A549 (cell line): Measurements from ENCODE around the gene SRC. TPM values are rescaled to one million over a fixed set of nuclear protein-coding genes. Genes with fewer than 3 reads are reported as not detected.

Experiments used
- ATAC-seq, 2 experiments: fragments of 200-7000 bp in 1 of 2; fragments of >200 bp in 1 of 2; cut with Nextera tagmentation in 1 of 2; cut with Tn5 transposase in 1 of 2; 3 replicates each; pipeline versions ENCODE4 v1.8.0 to v1.9.1; 2018 to 2020; ENCODE audit warnings: mild to moderate bottlenecking in 1 of 2, moderate library complexity in 1 of 2
- CTCF ChIA-PET: fragments of 300-600 bp; sonication (Branson Sonifier 250); formaldehyde crosslinking; extraction: SDS; loops from one replicate; lab custom pipeline; 2021; ENCODE audit warnings: antibody characterized with exemption, inconsistent platforms; lab: Yijun Ruan, JAX
- POLR2A ChIA-PET: fragments of 350-600 bp; formaldehyde crosslinking; extraction: SDS; loops from one replicate; lab custom pipeline; 2021; ENCODE audit warnings: antibody characterized with exemption, inconsistent platforms; lab: Yijun Ruan, JAX
- DNase-seq, 2 experiments: peaks; one replicate each; pipeline versions ENCODE4 v3.0.0 to v3.0.0-alpha.2; 2011 to 2016; ENCODE audit warnings: low read depth in 1 of 2, low spot score in 1 of 2
- FAIRE-seq: peaks from 2 replicates; lab custom pipeline; 2011; peaks lifted over from hg19 to GRCh38; lab: Jason Lieb, UNC
- H3K27ac ChIP-seq, 2 experiments: fragments of >200 bp; sonication (Bioruptor Twin); formaldehyde crosslinking; 3 replicates each; pipeline ENCODE4 v1.5.1; 2016 to 2017
- H3K4me1 ChIP-seq: fragments of >200 bp; sonication (Bioruptor Twin); formaldehyde crosslinking; 3 replicates; pipeline ENCODE4 v1.6.1; 2016
- H3K4me2 ChIP-seq: fragments of >200 bp; sonication (Bioruptor Twin); formaldehyde crosslinking; 3 replicates; pipeline ENCODE4 v1.6.1; 2016
- H3K4me3 ChIP-seq: fragments of >200 bp; sonication (Bioruptor Twin); formaldehyde crosslinking; 3 replicates; pipeline ENCODE4 v1.5.1; 2016
- H3K9me3 ChIP-seq: fragments of >200 bp; sonication (Bioruptor Twin); formaldehyde crosslinking; 3 replicates; pipeline ENCODE4 v1.6.1; 2016
- BHLHE40 ChIP-seq: IDR thresholded peaks from 2 replicates; pipeline ENCODE4 v1.6.1; 2012; ENCODE audit warnings: low read depth, low read length, inconsistent platforms
- CBX2 ChIP-seq: fragments of 200-600 bp; sonication (generic); IDR thresholded peaks from 2 replicates; pipeline ENCODE4 v1.6.1; 2016; ENCODE audit warnings: low read depth, mild to moderate bottlenecking, borderline replicate concordance
- CBX8 ChIP-seq: fragments of 200-600 bp; sonication (generic); IDR thresholded peaks from 2 replicates; pipeline ENCODE4 v1.6.1; 2016
- FOSB ChIP-seq: fragments of 250-450 bp; sonication (Bioruptor Pico); IDR thresholded peaks from 2 replicates; pipeline ENCODE4 v1.5.0; 2020; ENCODE audit warnings: mild to moderate bottlenecking, moderate library complexity
- FOXS1 ChIP-seq: fragments of 250-450 bp; sonication (Bioruptor Pico); IDR thresholded peaks from 2 replicates; pipeline ENCODE4 v1.5.0; 2020; ENCODE audit warnings: mild to moderate bottlenecking, moderate library complexity
- HDAC2 ChIP-seq: fragments of 200-600 bp; sonication (generic); IDR thresholded peaks from 2 replicates; pipeline ENCODE4 v1.6.1; 2016
- JUNB ChIP-seq: fragments of >200 bp; sonication (Bioruptor Twin); formaldehyde crosslinking; IDR thresholded peaks from 2 replicates; pipeline ENCODE4 v1.6.1; 2016
- KDM1A ChIP-seq: fragments of 200-600 bp; sonication (generic); IDR thresholded peaks from 2 replicates; pipeline ENCODE4 v1.6.1; 2016; ENCODE audit warnings: low read depth, mild to moderate bottlenecking
- KDM5A ChIP-seq: fragments of 200-600 bp; sonication (generic); IDR thresholded peaks from 2 replicates; pipeline ENCODE4 v1.6.1; 2016; ENCODE audit warnings: antibody characterized with exemption, mild to moderate bottlenecking
- MAZ ChIP-seq: fragments of 150-350 bp; IDR thresholded peaks from 2 replicates; pipeline ENCODE4 v1.6.1; 2014; ENCODE audit warnings: antibody characterized with exemption, low read depth, low read length, borderline replicate concordance
- MYC ChIP-seq: IDR thresholded peaks from 2 replicates; pipeline ENCODE4 v1.6.1; 2012; ENCODE audit warnings: mild to moderate bottlenecking, inconsistent platforms, low read length, improper control_type of control experiment, borderline replicate concordance
- NPAS2 ChIP-seq: fragments of 250-450 bp; sonication (Bioruptor Pico); IDR thresholded peaks from 2 replicates; pipeline ENCODE4 v1.8.0; 2022; ENCODE audit warnings: mild to moderate bottlenecking, moderate library complexity, borderline replicate concordance
- NR3C1 ChIP-seq: fragments of >200 bp; sonication (Bioruptor Twin); formaldehyde crosslinking; IDR thresholded peaks from 3 replicates; pipeline ENCODE4 v1.6.1; 2017
- PHF8 ChIP-seq: fragments of 200-600 bp; sonication (generic); IDR thresholded peaks from 2 replicates; pipeline ENCODE4 v1.6.1; 2016; ENCODE audit warnings: low read depth, mild to moderate bottlenecking, antibody characterized with exemption, moderate library complexity, borderline replicate concordance
- RFX5 ChIP-seq: fragments of 450-650 bp; IDR thresholded peaks from 2 replicates; pipeline ENCODE4 v1.7.1; 2014; ENCODE audit warnings: antibody characterized with exemption, mild to moderate bottlenecking, moderate library complexity
- RNF2 ChIP-seq: fragments of 200-600 bp; sonication (generic); IDR thresholded peaks from 2 replicates; pipeline ENCODE4 v1.6.1; 2016; ENCODE audit warnings: low read depth, mild to moderate bottlenecking, antibody characterized with exemption, moderate library complexity, borderline replicate concordance
- TFCP2L1 ChIP-seq: fragments of 250-450 bp; sonication (Bioruptor Pico); IDR thresholded peaks from 2 replicates; pipeline ENCODE4 v1.5.0; 2021; ENCODE audit warnings: mild to moderate bottlenecking
- ZC3H11A ChIP-seq: fragments of 450-650 bp; IDR thresholded peaks from 2 replicates; pipeline ENCODE4 v1.6.1; 2014; ENCODE audit warnings: antibody characterized with exemption, mild to moderate bottlenecking
- ZFP36 ChIP-seq: fragments of 450-650 bp; IDR thresholded peaks from 2 replicates; pipeline ENCODE4 v1.6.1; 2014; ENCODE audit warnings: borderline replicate concordance; ENCODE audit not compliant: partially characterized antibody
- ZNF302 ChIP-seq: fragments of 250-450 bp; sonication (Bioruptor Pico); IDR thresholded peaks from 2 replicates; pipeline ENCODE4 v1.9.0; 2021; ENCODE audit warnings: inconsistent platforms, mild to moderate bottlenecking, moderate library complexity
- ZSCAN20 ChIP-seq: fragments of 250-450 bp; sonication (Bioruptor Pico); IDR thresholded peaks from 2 replicates; pipeline ENCODE4 v1.8.0; 2022; ENCODE audit warnings: mild to moderate bottlenecking, moderate library complexity
- WGBS: methylation state at CpG from one replicate; pipeline ENCODE4 v1.1.6; 2017; ENCODE audit errors: missing lambda C conversion rate; 5-methylcytosine and 5-hydroxymethylcytosine counted together
- polyA plus RNA-seq, 4 experiments: library from polyadenylated mRNA; depleted of rRNA in 3 of 4; stranded (reverse); fragments of >200 nt; fragmentation: RNase III in 1 of 4; extraction: RNeasy Plus Mini Kit Qiagen cat#74134 plus additional on column Dnase treatment in 1 of 4; gene quantifications; 2 replicates in 3 of 4; 3 replicates in 1 of 4; pipeline ENCODE4 v1.2.3, GENCODE V29; 2011 to 2017
- TF ChIP-seq, protein P1 (sequence below): IDR thresholded peaks from 2 replicates; pipeline ENCODE4 v1.6.1; 2012; ENCODE audit warnings: low read depth, borderline replicate concordance
- TF ChIP-seq, protein P2 (sequence below): IDR thresholded peaks from 2 replicates; pipeline ENCODE4 v1.6.1; 2012
- TF ChIP-seq, protein P3 (sequence below): fragments of 450-650 bp; IDR thresholded peaks from 2 replicates; pipeline ENCODE4 v1.6.1; 2014; ENCODE audit warnings: antibody characterized with exemption

Gene SRC
- polyA plus RNA-seq, 2 of the 4 experiments (the other 2 are of a cell fraction), result 139 to 154 TPM

DNA sequence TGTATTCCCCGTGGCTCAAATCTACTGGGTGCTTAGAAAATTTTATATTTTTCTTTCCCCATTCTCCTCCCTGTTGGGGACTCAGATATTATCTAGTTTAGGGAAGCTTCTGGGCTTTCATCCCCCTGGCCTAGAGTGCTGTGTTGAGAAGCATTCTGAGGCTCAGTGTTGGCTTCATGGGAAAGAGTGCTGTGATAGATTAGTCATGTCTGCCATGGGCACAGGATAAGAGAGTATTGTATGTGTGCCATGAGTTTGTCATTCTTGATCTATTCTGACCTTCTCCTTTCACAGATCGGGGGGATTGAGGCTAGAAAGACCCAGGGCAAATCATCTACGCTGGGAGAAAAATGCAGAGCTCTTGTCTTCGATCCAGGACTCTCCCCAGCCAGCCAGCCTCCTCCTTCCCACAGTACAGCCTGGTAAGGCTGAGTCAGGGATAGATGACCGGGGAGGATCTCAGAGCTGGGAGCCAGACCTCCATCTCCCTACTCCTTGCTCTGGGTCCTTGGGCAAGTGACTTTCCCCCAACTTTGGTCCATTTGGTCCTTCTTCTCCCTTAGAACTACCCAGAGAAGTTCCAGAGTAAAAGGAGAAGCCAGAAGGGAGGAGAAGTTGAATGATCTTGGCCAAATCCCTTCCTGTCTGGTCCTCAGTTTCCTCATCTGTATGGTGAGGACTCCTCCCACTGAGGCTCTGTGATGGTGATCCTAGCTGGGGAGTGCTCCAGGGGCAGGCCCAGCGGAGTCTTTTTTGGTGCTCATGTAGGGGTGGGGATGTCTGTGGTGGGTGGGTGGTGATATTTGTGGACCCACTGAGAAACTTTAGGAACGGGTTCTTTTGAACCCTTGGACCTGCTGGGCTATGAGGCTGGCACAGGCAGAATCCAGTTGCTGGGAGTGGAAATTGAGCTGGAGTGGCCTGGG is 5.0 kb downstream of the SRC start:
- Histone ChIP-seq H3K27ac (peak overlapping the region in 1 of 2 experiments; percentile 100; a peak in 3 of 6 replicates), H3K4me2 (peak overlapping the region; percentile 93), H3K4me1 (peaks cover 90% of the 10 kb centered on the region), H3K9me3 (no peaks in the 10 kb centered on the region), H3K4me3 (no peak overlapping the region)
- no peak for ATAC-seq
- no peak for DNase-seq
- TF ChIP-seq ZFP36 (no peak), RFX5 (no peak), ZC3H11A (0 out of 2 replicates have a peak, but pooled peaks have one; percentile 5), ZSCAN20 (CRISPR knock-in tag) (no peak), ZNF302 (CRISPR knock-in tag) (no peak)
- no peak for FAIRE-seq
- CTCF ChIA-PET, result interaction anchor here (0.6 to 3.8 kb wide), 12 partner anchors 11 to 1382 kb away, joined by 3 to 19 read pairs (median 4); no protein-coding TSS in a partner anchor
- WGBS, result 84% methylated on average over 7 of the region's 7 CpGs
- POLR2A ChIA-PET, result interaction anchor here (1.1 kb wide), 1 partner anchor 61 kb away, joined by 4 read pairs; the partner anchor contains the start of gene MANBAL

DNA sequence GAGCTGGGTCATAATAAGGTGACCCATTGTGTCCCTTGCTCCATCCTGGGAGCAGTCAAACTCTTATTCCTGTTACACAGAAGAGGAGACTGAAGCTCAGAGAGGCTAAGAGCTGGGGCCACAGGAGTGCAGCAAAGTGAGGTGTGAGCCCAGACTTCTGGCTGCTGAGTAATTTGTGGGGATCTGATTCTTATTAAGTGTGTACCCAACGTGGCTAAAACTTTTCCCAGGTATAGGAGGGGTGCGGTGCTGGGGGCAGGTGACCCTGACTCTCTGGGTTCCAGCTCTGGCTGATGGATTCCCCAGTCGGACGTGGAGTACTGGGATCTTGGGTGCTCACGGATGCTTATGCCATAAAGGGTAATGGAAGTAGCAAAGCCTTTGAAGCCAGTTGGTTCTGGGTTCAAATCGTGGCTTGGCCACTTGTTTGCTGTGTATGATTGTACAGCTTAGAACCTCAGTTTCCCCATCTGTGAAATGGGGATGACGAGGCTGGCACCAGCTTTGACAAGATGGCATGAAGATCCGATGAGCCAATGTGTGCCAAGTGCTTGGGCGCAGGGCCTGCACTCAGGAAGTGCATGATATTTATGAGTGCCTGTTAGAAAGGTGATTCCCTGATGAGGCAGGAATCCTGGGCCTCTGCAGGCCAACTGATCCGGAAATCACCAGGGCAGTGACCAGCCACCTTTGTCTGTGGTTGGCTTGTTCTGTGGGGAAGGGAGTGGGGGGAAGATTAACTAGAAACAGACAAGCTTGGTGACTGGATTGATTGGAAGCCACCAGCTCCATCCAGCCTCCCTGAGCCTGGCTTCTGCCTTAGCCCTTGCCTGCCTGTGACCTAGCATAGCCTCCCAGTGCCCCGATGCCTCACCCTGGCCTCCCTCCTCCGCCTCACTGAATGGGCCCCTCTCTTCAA is 6.0 kb downstream of the SRC start:
- ATAC-seq, result no peak
- WGBS, result 82% methylated on average over 12 of the region's 12 CpGs
- no peak for DNase-seq
- Histone ChIP-seq H3K4me3 (no peak overlapping the region), H3K27ac (peak overlapping the region in 1 of 2 experiments; percentile 2; a peak in 1 of 6 replicates), H3K9me3 (no peaks in the 10 kb centered on the region), H3K4me2 (peak overlapping the region; percentile 17; the same call in 2 of the 3 replicates), H3K4me1 (peaks cover 100% of the 10 kb centered on the region)
- no peak for FAIRE-seq
- CTCF ChIA-PET, result interaction anchor here (0.6 to 3.0 kb wide), 9 partner anchors 10 to 182 kb away, joined by 3 to 13 read pairs (median 5); no protein-coding TSS in a partner anchor
- POLR2A ChIA-PET, result no interaction called here
- TF ChIP-seq CBX8, result no peak
- no peak for TF ChIP-seq RNF2
- TF ChIP-seq KDM1A, result peak; percentile 56; the same call in 1 of the 2 replicates

DNA sequence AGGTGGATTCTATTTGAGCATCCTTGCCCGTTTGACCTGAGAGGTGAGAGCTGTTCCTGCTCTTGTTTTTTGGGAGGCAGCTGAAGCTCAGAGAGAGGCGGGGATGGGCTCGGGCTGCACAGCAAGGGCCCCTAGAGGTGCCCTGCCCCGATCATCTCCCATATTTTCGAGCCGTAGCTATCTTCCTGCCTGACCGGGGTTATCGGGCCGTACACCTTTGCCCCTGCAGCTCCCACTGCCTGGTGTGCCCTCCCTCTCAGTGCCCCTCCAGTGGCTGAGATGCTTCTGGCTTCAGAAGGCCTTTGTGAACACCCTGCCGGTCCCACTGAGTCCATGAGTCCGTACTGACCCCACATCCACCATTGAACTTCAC is 6.7 kb downstream of the SRC start:
- Histone ChIP-seq H3K4me1 (peaks cover 100% of the 10 kb centered on the region), H3K9me3 (no peaks in the 10 kb centered on the region), H3K4me3 (no peak overlapping the region), H3K4me2 (0 out of 3 replicates have a peak overlapping the region, but pooled peaks have one; percentile 17), H3K27ac (0 out of 6 replicates have a peak overlapping the region, but pooled peaks of 1 of the 2 experiments have one; percentile 5)
- 84% methylated on average over 11 of the region's 11 CpGs for WGBS
- TF ChIP-seq KDM5A (no peak), CBX2 (no peak), TFCP2L1 (CRISPR knock-in tag) (no peak), MYC (no peak), FOXS1 (CRISPR knock-in tag) (no peak), ZSCAN20 (CRISPR knock-in tag) (no peak), BHLHE40 (no peak), PHF8 (no peak), HDAC2 (no peak), KDM1A (no peak), CBX8 (no peak), RNF2 (no peak), FOSB (CRISPR knock-in tag) (no peak), NPAS2 (CRISPR knock-in tag) (no peak), JUNB (no peak), MAZ (no peak), NR3C1 (no peak)
- TF ChIP-seq, protein P1, sequence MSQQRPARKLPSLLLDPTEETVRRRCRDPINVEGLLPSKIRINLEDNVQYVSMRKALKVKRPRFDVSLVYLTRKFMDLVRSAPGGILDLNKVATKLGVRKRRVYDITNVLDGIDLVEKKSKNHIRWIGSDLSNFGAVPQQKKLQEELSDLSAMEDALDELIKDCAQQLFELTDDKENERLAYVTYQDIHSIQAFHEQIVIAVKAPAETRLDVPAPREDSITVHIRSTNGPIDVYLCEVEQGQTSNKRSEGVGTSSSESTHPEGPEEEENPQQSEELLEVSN, result no peak
- TF ChIP-seq, protein P2, sequence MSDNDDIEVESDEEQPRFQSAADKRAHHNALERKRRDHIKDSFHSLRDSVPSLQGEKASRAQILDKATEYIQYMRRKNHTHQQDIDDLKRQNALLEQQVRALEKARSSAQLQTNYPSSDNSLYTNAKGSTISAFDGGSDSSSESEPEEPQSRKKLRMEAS, result no peak
- TF ChIP-seq, protein P3, sequence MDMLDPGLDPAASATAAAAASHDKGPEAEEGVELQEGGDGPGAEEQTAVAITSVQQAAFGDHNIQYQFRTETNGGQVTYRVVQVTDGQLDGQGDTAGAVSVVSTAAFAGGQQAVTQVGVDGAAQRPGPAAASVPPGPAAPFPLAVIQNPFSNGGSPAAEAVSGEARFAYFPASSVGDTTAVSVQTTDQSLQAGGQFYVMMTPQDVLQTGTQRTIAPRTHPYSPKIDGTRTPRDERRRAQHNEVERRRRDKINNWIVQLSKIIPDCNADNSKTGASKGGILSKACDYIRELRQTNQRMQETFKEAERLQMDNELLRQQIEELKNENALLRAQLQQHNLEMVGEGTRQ, result no peak
- DNase-seq (no peak), ATAC-seq (no peak), FAIRE-seq (no peak)
- ChIA-PET CTCF (interaction anchor here (0.9 to 3.0 kb wide), 6 partner anchors 9 to 70 kb away, joined by 3 to 13 read pairs (median 8); no protein-coding TSS in a partner anchor), POLR2A (no interaction called here)
